HepG2 (cell line): ENCODE data around the gene RAC3. TPM values are rescaled to one million over a fixed set of nuclear protein-coding genes. Genes with fewer than 3 reads are reported as not detected.
A peak's percentile ranks its signal among the peaks of the same experiment; 100 is the strongest.

Source experiments
- ESRRA ChIP-seq: sonication (generic); formaldehyde crosslinking; IDR thresholded peaks from 2 replicates; pipeline ENCODE4 v1.5.1; 2020; ENCODE audit warnings: mild to moderate bottlenecking, low read depth, missing genetic modification reagents
- MBD4 ChIP-seq: IDR thresholded peaks from 2 replicates; pipeline ENCODE4 v1.6.1; 2012; ENCODE audit warnings: low read length, inconsistent platforms, borderline replicate concordance
- PTBP1 ChIP-seq: fragments of 200-400 bp; formaldehyde crosslinking; IDR thresholded peaks from 2 replicates; pipeline ENCODE4 v1.6.1; 2018; ENCODE audit warnings: low read length, low read depth; ENCODE audit not compliant: poor library complexity, severe bottlenecking
- RBFOX2 ChIP-seq: fragments of 200-400 bp; formaldehyde crosslinking; IDR thresholded peaks from 2 replicates; pipeline ENCODE4 v1.6.1; 2017; ENCODE audit warnings: low read depth, mild to moderate bottlenecking, low read length
- TERF1 ChIP-seq: sonication (generic); formaldehyde crosslinking; IDR thresholded peaks from 2 replicates; pipeline ENCODE4 v1.8.0; 2022; ENCODE audit warnings: mild to moderate bottlenecking, missing genetic modification reagents, moderate library complexity
- TGIF2 ChIP-seq: IDR thresholded peaks from 2 replicates; pipeline ENCODE4 v1.6.1; 2016; ENCODE audit warnings: control low read depth, missing compliant biosample characterization
- ZBTB8A ChIP-seq: sonication (generic); formaldehyde crosslinking; IDR thresholded peaks from 2 replicates; pipeline ENCODE4 v1.4.0; 2020; ENCODE audit warnings: mild to moderate bottlenecking, low read depth, missing genetic modification reagents, borderline replicate concordance
- ZFP37 ChIP-seq: sonication (generic); formaldehyde crosslinking; IDR thresholded peaks from 2 replicates; pipeline ENCODE4 v1.4.0; 2020; ENCODE audit warnings: missing genetic modification reagents, borderline replicate concordance
- ZFP62 ChIP-seq: sonication (generic); formaldehyde crosslinking; IDR thresholded peaks from 2 replicates; pipeline ENCODE4 v1.4.0; 2020; ENCODE audit warnings: missing genetic modification reagents
- ZNF275 ChIP-seq: sonication (generic); formaldehyde crosslinking; IDR thresholded peaks from 2 replicates; pipeline ENCODE4 v1.8.0; 2022; ENCODE audit warnings: missing genetic modification reagents, mild to moderate bottlenecking, inconsistent platforms, borderline replicate concordance
- ZNF713 ChIP-seq: sonication (generic); formaldehyde crosslinking; IDR thresholded peaks from 2 replicates; pipeline ENCODE4 v1.4.0; 2020; ENCODE audit warnings: mild to moderate bottlenecking, missing genetic modification reagents
- ZNF747 ChIP-seq: sonication (generic); formaldehyde crosslinking; IDR thresholded peaks from 2 replicates; pipeline ENCODE4 v1.8.1; 2023; ENCODE audit warnings: missing genetic modification reagents, mild to moderate bottlenecking, borderline replicate concordance
- polyA plus RNA-seq, 8 experiments: library from polyadenylated mRNA; depleted of rRNA in 3 of 8; stranded (reverse) in 7 of 8; unstranded in 1 of 8; fragments of >200 nt; fragmentation: Illumina TruSeq in 4 of 8; extraction: Trizol in 4 of 8; gene quantifications; 2 replicates each; pipeline versions ENCODE4 v1.2.1 to v1.2.3, GENCODE V29; 2011 to 2016; ENCODE audit warnings: low read depth in 4 of 8, missing spikeins in 1 of 8, mixed read lengths in 1 of 8; ENCODE audit not compliant: insufficient read depth in 1 of 8
- total RNA-seq, 5 experiments: library from RNA; depleted of rRNA; stranded (reverse); fragments of >200 nt; fragmentation: Illumina TruSeq; extraction: Trizol; gene quantifications; 2 replicates each; pipeline ENCODE4 v1.2.3, GENCODE V29; 2016; ENCODE audit warnings: low read depth in 1 of 5
- TF ChIP-seq, protein P1 (sequence below): sonication (generic); formaldehyde crosslinking; IDR thresholded peaks from 2 replicates; pipeline ENCODE4 v1.5.0; 2020; ENCODE audit warnings: mild to moderate bottlenecking, missing genetic modification reagents, borderline replicate concordance

Gene RAC3
- total and polyA plus RNA-seq, 2 of the 13 experiments (the other 11 are each of a cell fraction or from before 2014, with no cell fraction given), result 10.5 to 21.3 TPM

DNA sequence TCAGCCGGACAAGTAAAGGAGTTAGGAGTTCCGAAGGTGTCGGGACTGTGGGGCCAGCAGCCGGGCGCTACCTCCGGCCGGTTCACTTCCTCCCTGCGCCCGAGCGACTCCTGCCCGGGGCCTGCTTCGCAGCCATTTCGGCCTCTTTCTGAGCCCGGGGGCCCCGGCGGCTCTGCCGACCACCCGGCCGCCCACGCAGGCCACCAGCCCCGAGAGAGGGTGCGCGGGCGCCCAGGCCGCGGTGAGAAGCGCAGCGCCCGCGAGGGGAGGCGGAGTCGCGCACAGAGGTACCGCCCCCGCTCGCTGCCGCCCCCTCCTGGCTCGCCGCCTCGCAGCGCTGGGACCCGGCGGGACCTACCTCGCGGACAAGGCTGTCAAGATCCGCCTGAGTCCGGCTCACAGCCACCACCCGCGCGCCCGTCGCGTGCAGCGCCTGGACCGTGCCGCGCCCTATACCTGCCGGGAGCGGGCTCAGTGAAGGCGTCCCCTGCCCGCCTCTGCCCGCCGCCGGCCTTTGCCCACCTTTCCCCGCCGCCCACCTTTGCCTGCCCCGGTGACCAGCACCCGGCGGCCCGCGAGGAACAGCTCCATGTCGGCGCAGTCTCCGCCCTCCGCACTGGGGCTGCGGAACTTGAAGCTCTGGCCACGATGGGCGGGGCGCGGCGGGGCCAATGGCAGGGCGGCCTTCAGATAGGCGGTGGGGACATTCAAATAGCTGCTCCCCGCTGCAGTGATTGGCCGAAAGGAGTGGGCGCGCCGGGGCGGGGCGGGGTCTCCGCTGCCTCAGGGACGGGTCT is 5.8 kb downstream of the RAC3 start, which contains the start of gene DCXR (continued):
- TF ChIP-seq, protein P1, sequence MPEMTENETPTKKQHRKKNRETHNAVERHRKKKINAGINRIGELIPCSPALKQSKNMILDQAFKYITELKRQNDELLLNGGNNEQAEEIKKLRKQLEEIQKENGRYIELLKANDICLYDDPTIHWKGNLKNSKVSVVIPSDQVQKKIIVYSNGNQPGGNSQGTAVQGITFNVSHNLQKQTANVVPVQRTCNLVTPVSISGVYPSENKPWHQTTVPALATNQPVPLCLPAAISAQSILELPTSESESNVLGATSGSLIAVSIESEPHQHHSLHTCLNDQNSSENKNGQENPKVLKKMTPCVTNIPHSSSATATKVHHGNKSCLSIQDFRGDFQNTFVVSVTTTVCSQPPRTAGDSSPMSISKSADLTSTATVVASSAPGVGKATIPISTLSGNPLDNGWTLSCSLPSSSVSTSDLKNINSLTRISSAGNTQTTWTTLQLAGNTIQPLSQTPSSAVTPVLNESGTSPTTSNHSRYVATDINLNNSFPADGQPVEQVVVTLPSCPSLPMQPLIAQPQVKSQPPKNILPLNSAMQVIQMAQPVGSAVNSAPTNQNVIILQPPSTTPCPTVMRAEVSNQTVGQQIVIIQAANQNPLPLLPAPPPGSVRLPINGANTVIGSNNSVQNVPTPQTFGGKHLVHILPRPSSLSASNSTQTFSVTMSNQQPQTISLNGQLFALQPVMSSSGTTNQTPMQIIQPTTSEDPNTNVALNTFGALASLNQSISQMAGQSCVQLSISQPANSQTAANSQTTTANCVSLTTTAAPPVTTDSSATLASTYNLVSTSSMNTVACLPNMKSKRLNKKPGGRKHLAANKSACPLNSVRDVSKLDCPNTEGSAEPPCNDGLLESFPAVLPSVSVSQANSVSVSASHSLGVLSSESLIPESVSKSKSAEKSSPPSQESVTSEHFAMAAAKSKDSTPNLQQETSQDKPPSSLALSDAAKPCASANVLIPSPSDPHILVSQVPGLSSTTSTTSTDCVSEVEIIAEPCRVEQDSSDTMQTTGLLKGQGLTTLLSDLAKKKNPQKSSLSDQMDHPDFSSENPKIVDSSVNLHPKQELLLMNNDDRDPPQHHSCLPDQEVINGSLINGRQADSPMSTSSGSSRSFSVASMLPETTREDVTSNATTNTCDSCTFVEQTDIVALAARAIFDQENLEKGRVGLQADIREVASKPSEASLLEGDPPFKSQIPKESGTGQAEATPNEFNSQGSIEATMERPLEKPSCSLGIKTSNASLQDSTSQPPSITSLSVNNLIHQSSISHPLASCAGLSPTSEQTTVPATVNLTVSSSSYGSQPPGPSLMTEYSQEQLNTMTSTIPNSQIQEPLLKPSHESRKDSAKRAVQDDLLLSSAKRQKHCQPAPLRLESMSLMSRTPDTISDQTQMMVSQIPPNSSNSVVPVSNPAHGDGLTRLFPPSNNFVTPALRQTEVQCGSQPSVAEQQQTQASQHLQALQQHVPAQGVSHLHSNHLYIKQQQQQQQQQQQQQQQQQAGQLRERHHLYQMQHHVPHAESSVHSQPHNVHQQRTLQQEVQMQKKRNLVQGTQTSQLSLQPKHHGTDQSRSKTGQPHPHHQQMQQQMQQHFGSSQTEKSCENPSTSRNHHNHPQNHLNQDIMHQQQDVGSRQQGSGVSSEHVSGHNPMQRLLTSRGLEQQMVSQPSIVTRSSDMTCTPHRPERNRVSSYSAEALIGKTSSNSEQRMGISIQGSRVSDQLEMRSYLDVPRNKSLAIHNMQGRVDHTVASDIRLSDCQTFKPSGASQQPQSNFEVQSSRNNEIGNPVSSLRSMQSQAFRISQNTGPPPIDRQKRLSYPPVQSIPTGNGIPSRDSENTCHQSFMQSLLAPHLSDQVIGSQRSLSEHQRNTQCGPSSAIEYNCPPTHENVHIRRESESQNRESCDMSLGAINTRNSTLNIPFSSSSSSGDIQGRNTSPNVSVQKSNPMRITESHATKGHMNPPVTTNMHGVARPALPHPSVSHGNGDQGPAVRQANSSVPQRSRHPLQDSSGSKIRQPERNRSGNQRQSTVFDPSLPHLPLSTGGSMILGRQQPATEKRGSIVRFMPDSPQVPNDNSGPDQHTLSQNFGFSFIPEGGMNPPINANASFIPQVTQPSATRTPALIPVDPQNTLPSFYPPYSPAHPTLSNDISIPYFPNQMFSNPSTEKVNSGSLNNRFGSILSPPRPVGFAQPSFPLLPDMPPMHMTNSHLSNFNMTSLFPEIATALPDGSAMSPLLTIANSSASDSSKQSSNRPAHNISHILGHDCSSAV (CRISPR knock-in tag), result no peak
- TF ChIP-seq ESRRA (peak; percentile 82; the same call in 1 of the 2 replicates), ZFP37 (no peak), MBD4 (no peak), RBFOX2 (peak; percentile 99), TGIF2 (CRISPR knock-in tag) (peak; percentile 87), ZNF713 (0 out of 2 replicates have a peak, but pooled peaks have one; percentile 42), TERF1 (CRISPR knock-in tag) (no peak), ZNF747 (CRISPR knock-in tag) (peak; percentile 84; the same call in 1 of the 2 replicates), ZFP62 (CRISPR knock-in tag) (no peak), ZBTB8A (no peak; the same call in 1 of the 2 replicates), PTBP1 (peak; percentile 90), ZNF275 (CRISPR knock-in tag) (peak; percentile 28; the same call in 1 of the 2 replicates)
